H9 (cell line): Measurements from ENCODE around the gene ENPP6. TPM values are rescaled to one million over a fixed set of nuclear protein-coding genes. Genes with fewer than 3 reads are reported as not detected.

ENCODE experiments used
- DNase-seq: peaks from one replicate; pipeline ENCODE4 v3.0.0-alpha.2; 2017
- H2AFZ ChIP-seq: one replicate; pipeline ENCODE4 v1.6.1; 2013; ENCODE audit warnings: mild to moderate bottlenecking, low read length, control low read depth, moderate library complexity
- H2AK5ac ChIP-seq: 2 replicates; pipeline ENCODE4 v1.6.1; 2013; ENCODE audit warnings: low read length, control low read depth, mixed read lengths; ENCODE audit not compliant: insufficient read length
- H2BK120ac ChIP-seq: one replicate; pipeline ENCODE4 v1.6.1; 2013; ENCODE audit warnings: low read depth, mild to moderate bottlenecking, low read length, control low read depth, inconsistent platforms; ENCODE audit not compliant: poor library complexity, severe bottlenecking
- H2BK12ac ChIP-seq: 2 replicates; pipeline ENCODE4 v1.6.1; 2013; ENCODE audit warnings: low read length, control low read depth, mixed read lengths, low read depth; ENCODE audit not compliant: insufficient read length
- H2BK15ac ChIP-seq: 2 replicates; pipeline ENCODE4 v1.6.1; 2013; ENCODE audit warnings: low read depth, low read length, control low read depth
- H2BK20ac ChIP-seq: one replicate; pipeline ENCODE4 v1.6.1; 2013; ENCODE audit warnings: low read depth, mild to moderate bottlenecking, low read length, control low read depth, inconsistent platforms; ENCODE audit not compliant: poor library complexity, severe bottlenecking
- H2BK5ac ChIP-seq: 2 replicates; pipeline ENCODE4 v1.6.1; 2013; ENCODE audit warnings: low read length, control low read depth, mixed read lengths; ENCODE audit not compliant: insufficient read length
- H3K14ac ChIP-seq: 2 replicates; pipeline ENCODE4 v1.6.1; 2013; ENCODE audit warnings: low read length, control low read depth; ENCODE audit not compliant: insufficient read depth
- H3K18ac ChIP-seq: 2 replicates; pipeline ENCODE4 v1.6.1; 2013; ENCODE audit warnings: low read depth, mild to moderate bottlenecking, mixed read lengths, low read length, control low read depth; ENCODE audit not compliant: insufficient read length
- H3K23ac ChIP-seq: 2 replicates; pipeline ENCODE4 v1.6.1; 2013; ENCODE audit warnings: low read length, control low read depth, mixed read lengths, low read depth; ENCODE audit not compliant: insufficient read length
- H3K23me2 ChIP-seq: 2 replicates; pipeline ENCODE4 v1.6.1; 2013; ENCODE audit warnings: low read depth, mild to moderate bottlenecking, mixed read lengths, low read length, control low read depth; ENCODE audit not compliant: insufficient read length, poor library complexity, severe bottlenecking
- H3K27ac ChIP-seq: 2 replicates; pipeline ENCODE4 v1.5.1; 2013; ENCODE audit warnings: low read length, control low read depth, mixed read lengths, low read depth; ENCODE audit not compliant: insufficient read length
- H3K27me3 ChIP-seq: 2 replicates; pipeline ENCODE4 v1.6.1; 2013; ENCODE audit warnings: low read length, control low read depth, inconsistent platforms; ENCODE audit not compliant: insufficient read depth
- H3K4ac ChIP-seq: 2 replicates; pipeline ENCODE4 v1.6.1; 2013; ENCODE audit warnings: low read depth, mild to moderate bottlenecking, control low read depth, inconsistent platforms, low read length, moderate library complexity
- H3K4me1 ChIP-seq: 2 replicates; pipeline ENCODE4 v1.6.1; 2013; ENCODE audit warnings: low read length, control low read depth, inconsistent platforms; ENCODE audit not compliant: insufficient read depth
- H3K4me2 ChIP-seq: 2 replicates; pipeline ENCODE4 v1.6.1; 2013; ENCODE audit warnings: low read length, control low read depth, mixed read lengths; ENCODE audit not compliant: insufficient read length, insufficient read depth
- H3K56ac ChIP-seq: 2 replicates; pipeline ENCODE4 v1.6.1; 2013; ENCODE audit warnings: low read depth, mild to moderate bottlenecking, mixed read lengths, low read length, control low read depth; ENCODE audit not compliant: insufficient read length
- H3K79me1 ChIP-seq: 2 replicates; pipeline ENCODE4 v1.6.1; 2013; ENCODE audit warnings: low read depth, mild to moderate bottlenecking, moderate library complexity, low read length, control low read depth, inconsistent platforms; ENCODE audit not compliant: insufficient read depth, poor library complexity, severe bottlenecking
- H3K79me2 ChIP-seq: 2 replicates; pipeline ENCODE4 v1.6.1; 2013; ENCODE audit warnings: low read length, control low read depth, inconsistent platforms; ENCODE audit not compliant: insufficient read depth
- H3K9ac ChIP-seq: 2 replicates; pipeline ENCODE4 v1.6.1; 2013; ENCODE audit warnings: low read length, control low read depth, mixed read lengths; ENCODE audit not compliant: insufficient read length; ENCODE audit errors: extremely low read depth
- H3K9me3 ChIP-seq: one replicate; pipeline ENCODE4 v1.6.1; 2013; ENCODE audit warnings: low read depth, low read length, inconsistent platforms; ENCODE audit not compliant: control insufficient read depth
- H3T11ph ChIP-seq: one replicate; pipeline ENCODE4 v1.6.1; 2013; ENCODE audit warnings: mild to moderate bottlenecking, low read length, control low read depth, inconsistent platforms
- H4K20me1 ChIP-seq: one replicate; pipeline ENCODE4 v1.6.1; 2013; ENCODE audit not compliant: control insufficient read depth, insufficient read length, insufficient read depth
- H4K5ac ChIP-seq: 2 replicates; pipeline ENCODE4 v1.6.1; 2013; ENCODE audit warnings: low read depth, mild to moderate bottlenecking, mixed read lengths, low read length, control low read depth; ENCODE audit not compliant: insufficient read length
- H4K8ac ChIP-seq: replicated peaks from 2 replicates; pipeline ENCODE4 v1.6.1; 2013; ENCODE audit warnings: low read length, control low read depth, mixed read lengths, low read depth; ENCODE audit not compliant: insufficient read length
- H4K91ac ChIP-seq: 2 replicates; pipeline ENCODE4 v1.6.1; 2013; ENCODE audit warnings: low read depth, mild to moderate bottlenecking, moderate library complexity, mixed read lengths, low read length, control low read depth; ENCODE audit not compliant: insufficient read length
- H3K27ac Mint-ChIP-seq, 3 experiments: 2 replicates in 2 of 3; 3 replicates in 1 of 3; pipeline ENCODE4 v1.8.0; 2020 to 2021; ENCODE audit warnings: mixed read lengths in 3 of 3, mild to moderate bottlenecking in 1 of 3, moderate library complexity in 1 of 3
- H3K27me3 Mint-ChIP-seq: 2 replicates; pipeline ENCODE4 v1.8.0; 2021; ENCODE audit warnings: low read depth, mild to moderate bottlenecking, moderate library complexity, mixed read lengths
- H3K36me3 Mint-ChIP-seq, 3 experiments: 2 replicates in 2 of 3; 3 replicates in 1 of 3; pipeline ENCODE4 v1.8.0; 2020 to 2021; ENCODE audit warnings: low read depth in 3 of 3, mixed read lengths in 3 of 3; ENCODE audit not compliant: insufficient read depth in 1 of 3
- H3K4me1 Mint-ChIP-seq, 2 experiments: 2 replicates each; pipeline ENCODE4 v1.8.0; 2020; ENCODE audit warnings: mixed read lengths in 2 of 2
- H3K4me3 Mint-ChIP-seq, 2 experiments: 2 replicates in 1 of 2; 3 replicates in 1 of 2; pipeline ENCODE4 v1.8.0; 2020 to 2021; ENCODE audit warnings: mild to moderate bottlenecking in 2 of 2, mixed read lengths in 2 of 2, moderate library complexity in 1 of 2
- H3K9me3 Mint-ChIP-seq, 2 experiments: 2 replicates in 1 of 2; 3 replicates in 1 of 2; pipeline ENCODE4 v1.8.0; 2020; ENCODE audit warnings: mild to moderate bottlenecking in 2 of 2, mixed read lengths in 2 of 2, moderate library complexity in 1 of 2
- CTCF ChIP-seq: fragments of 200-600 bp; sonication (generic); conservative IDR thresholded peaks from 3 replicates; pipeline ENCODE4 v1.8.0; 2021; ENCODE audit warnings: antibody characterized with exemption, mild to moderate bottlenecking
- WGBS: extraction: QIAGEN DNeasy Blood & Tissue Kit; methylation state at CpG from one replicate; pipeline ENCODE4 v1.1.7; 2013; ENCODE audit warnings: missing lambda C conversion rate, low lambda C conversion rate, mixed read lengths; ENCODE audit not compliant: insufficient read length; ENCODE audit errors: extremely low coverage; 5-methylcytosine and 5-hydroxymethylcytosine counted together
- total RNA-seq: library from RNA; stranded (reverse); gene quantifications from 2 replicates; pipeline ENCODE4 v1.2.1, GENCODE V29; 2021

Gene ENPP6
- total RNA-seq, 1 experiment from 2014 or later = not detected

GRCh38 chr4:184103527-184104264 lies 114.0 kb downstream of the ENPP6 start:
- Histone ChIP-seq H3K56ac (no peak overlapping the region), H2BK5ac (no peak overlapping the region), H2BK15ac (no peak overlapping the region), H2BK20ac (no peak overlapping the region), H4K20me1 (no peaks in the 10 kb centered on the region), H3K18ac (no peak overlapping the region), H3K79me1 (no peaks in the 10 kb centered on the region), H3K27ac (no peak overlapping the region), H3K27me3 (no peaks in the 10 kb centered on the region), H2AK5ac (no peak overlapping the region), H3K14ac (no peak overlapping the region), H3K23ac (no peak overlapping the region), H3K9me3 (no peaks in the 10 kb centered on the region), H2BK120ac (no peak overlapping the region), H3K9ac (no peak overlapping the region), H3K4me2 (no peak overlapping the region), H3T11ph (no peak overlapping the region), H3K79me2 (no peaks in the 10 kb centered on the region), H3K4me1 (no peaks in the 10 kb centered on the region), H4K8ac (no peak overlapping the region), H4K5ac (no peak overlapping the region), H2AFZ (no peak overlapping the region), H3K23me2 (no peaks in the 10 kb centered on the region), H4K91ac (no peak overlapping the region), H2BK12ac (no peak overlapping the region), H3K4ac (no peak overlapping the region)
- no CpG with 5 or more reads among the region's 16 CpGs for WGBS
- peaks cover 6% of the 10 kb centered on the region for H3K27me3 Mint-ChIP-seq
- H3K4me3 Mint-ChIP-seq = 0 out of 5 replicates have a peak overlapping the region, but pooled peaks of 1 of the 2 experiments have one; percentile 38
- TF ChIP-seq CTCF = no peak
- peaks cover 22% of the 10 kb centered on the region in 2 experiments for H3K4me1 Mint-ChIP-seq
- H3K27ac Mint-ChIP-seq = no peak overlapping the region; a peak in 1 of 7 replicates
- DNase-seq = no peak
- H3K9me3 Mint-ChIP-seq = peaks cover 0 to 1% of the 10 kb centered on the region in 2 experiments; a peak in 1 of 5 replicates
- H3K36me3 Mint-ChIP-seq = 0 out of 7 replicates have a peak, but pooled peaks cover 0 to 4% (median 0%) of the 10 kb centered on the region in 3 experiments
